ENCODE data around the gene ATG7. TPM values are rescaled to one million over a fixed set of nuclear protein-coding genes. Genes with fewer than 3 reads are reported as not detected.

Gene ATG7
- total and polyA plus RNA-seq, 2 experiments from 2014 or later: 22.2 to 22.9 TPM

DNA sequence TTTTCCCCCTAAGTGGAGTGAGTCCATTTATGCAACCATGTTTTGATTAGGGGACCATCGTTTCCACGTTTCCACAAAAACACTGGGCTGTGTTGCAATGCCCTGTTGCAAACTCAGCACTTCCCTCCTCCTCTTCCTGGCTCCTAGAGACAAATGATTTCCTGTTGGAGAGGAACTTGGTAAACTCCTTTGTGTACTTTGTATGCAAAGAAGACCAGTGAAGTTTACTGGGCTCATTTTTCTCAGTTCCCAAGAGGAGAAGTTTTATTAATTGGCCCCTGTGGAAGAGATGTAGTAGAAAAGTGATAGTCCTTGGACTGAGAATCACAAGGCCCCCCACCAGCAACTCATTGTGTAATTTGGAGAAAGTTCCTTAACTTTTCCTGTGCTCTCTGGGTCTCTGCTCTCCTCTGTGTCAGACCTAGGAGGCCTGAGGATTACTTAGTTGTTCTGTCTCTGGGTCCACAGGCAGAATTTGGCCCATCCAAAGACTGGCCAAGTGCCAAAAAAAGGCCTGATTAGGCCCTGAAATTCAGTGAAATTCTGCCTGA is 95.0 kb downstream of the ATG7 start:
- no peak overlapping the region for H3K27ac ChIP-seq
- no peaks in the 10 kb centered on the region for H3K9me3 ChIP-seq (ENCODE audit: low read depth)
- no peaks in the 10 kb centered on the region for H3K27me3 ChIP-seq
- H3K36me3 ChIP-seq: peaks cover 9% of the 10 kb centered on the region
- TF ChIP-seq, protein P1, sequence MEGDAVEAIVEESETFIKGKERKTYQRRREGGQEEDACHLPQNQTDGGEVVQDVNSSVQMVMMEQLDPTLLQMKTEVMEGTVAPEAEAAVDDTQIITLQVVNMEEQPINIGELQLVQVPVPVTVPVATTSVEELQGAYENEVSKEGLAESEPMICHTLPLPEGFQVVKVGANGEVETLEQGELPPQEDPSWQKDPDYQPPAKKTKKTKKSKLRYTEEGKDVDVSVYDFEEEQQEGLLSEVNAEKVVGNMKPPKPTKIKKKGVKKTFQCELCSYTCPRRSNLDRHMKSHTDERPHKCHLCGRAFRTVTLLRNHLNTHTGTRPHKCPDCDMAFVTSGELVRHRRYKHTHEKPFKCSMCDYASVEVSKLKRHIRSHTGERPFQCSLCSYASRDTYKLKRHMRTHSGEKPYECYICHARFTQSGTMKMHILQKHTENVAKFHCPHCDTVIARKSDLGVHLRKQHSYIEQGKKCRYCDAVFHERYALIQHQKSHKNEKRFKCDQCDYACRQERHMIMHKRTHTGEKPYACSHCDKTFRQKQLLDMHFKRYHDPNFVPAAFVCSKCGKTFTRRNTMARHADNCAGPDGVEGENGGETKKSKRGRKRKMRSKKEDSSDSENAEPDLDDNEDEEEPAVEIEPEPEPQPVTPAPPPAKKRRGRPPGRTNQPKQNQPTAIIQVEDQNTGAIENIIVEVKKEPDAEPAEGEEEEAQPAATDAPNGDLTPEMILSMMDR (IDR thresholded peaks at IDR 0.05; ENCODE audit: low read depth, low read length): no peak
- no peak overlapping the region for H3K4me3 ChIP-seq
- no peaks in the 10 kb centered on the region for H3K4me1 ChIP-seq (ENCODE audit: low read depth)
- DNase-seq (ENCODE audit: low read depth in 1 of 2, low spot score in 1 of 2): peak in 1 of 2 donors; percentile 96

DNA sequence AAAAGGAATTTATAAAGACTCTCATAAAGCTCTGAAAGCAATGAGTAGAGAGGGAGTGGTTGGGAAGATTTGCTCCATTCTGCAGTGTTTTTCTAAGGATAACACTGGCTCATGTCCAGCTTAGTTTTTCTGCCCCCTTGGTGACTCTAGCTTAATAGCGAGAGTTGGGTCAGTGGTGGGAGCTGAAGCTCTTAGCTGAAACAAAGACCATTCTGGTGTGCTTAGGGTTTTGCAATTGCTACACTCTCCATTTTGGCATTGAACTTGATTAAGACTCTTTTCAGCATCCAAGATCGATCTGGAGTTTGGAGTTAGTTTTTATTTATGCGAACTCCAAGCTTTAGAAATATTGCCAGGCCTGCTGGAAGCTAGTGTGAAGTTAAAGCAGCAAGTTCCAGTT is 98.0 kb downstream of the ATG7 start:
- DNase-seq (ENCODE audit: low read depth in 1 of 2, low spot score in 1 of 2): peak in 1 of 2 donors; percentile 70
- no peaks in the 10 kb centered on the region for H3K27me3 ChIP-seq
- H3K27ac ChIP-seq: no peak overlapping the region
- no peaks in the 10 kb centered on the region for H3K9me3 ChIP-seq (ENCODE audit: low read depth)
- H3K4me3 ChIP-seq: no peak overlapping the region
- no peaks in the 10 kb centered on the region for H3K4me1 ChIP-seq (ENCODE audit: low read depth)
- TF ChIP-seq, protein P1 (IDR thresholded peaks at IDR 0.05; ENCODE audit: low read depth, low read length): no peak
- H3K36me3 ChIP-seq: peaks cover under 1% of the 10 kb centered on the region

DNA sequence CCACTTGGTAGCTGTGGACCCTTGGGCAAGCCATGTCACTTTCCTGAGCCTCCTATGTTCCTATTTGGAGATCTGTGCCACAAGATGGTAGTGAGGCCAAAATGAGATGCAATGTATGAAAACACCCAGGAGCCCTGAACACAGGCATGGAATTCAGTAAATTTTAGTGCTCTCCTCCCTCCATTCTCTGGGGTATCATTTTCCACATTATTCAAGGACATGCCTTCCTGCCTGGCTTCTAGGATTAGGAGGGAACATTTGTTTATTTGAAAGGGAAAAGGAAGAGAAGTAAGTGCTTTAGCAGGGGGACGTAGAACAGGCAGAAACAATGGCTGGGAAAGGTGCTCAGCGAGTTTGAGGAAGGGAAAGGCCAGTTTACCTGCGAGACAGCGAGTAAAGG is 98.8 kb downstream of the ATG7 start:
- H3K4me1 ChIP-seq (ENCODE audit: low read depth): no peaks in the 10 kb centered on the region
- no peaks in the 10 kb centered on the region for H3K36me3 ChIP-seq
- TF ChIP-seq, protein P1 (IDR thresholded peaks at IDR 0.05; ENCODE audit: low read depth, low read length): no peak
- H3K9me3 ChIP-seq (ENCODE audit: low read depth): no peaks in the 10 kb centered on the region
- no peaks in the 10 kb centered on the region for H3K27me3 ChIP-seq
- no peak overlapping the region for H3K4me3 ChIP-seq
- no peak for DNase-seq (ENCODE audit: low read depth in 1 of 2, low spot score in 1 of 2)
- no peak overlapping the region for H3K27ac ChIP-seq

DNA sequence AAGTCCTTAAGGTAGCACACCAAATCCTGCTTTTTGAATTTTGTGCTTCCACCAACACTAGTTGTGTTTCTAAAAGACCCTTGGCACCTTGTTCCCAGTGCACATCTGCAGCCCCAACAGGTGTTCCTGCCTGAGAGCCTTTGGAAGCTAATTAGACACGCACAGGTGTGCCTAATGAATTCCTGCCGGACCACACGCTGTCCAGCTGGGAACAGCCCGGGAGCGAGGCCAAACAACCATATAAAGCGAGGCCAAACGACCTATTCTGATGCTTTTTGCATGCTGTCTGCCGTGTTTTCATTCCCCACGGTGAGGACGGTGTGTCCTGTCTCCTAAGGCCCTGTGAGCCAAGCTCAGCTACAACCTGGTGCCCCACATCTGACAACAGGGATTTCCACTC is 99.5 kb downstream of the ATG7 start:
- H3K27me3 ChIP-seq: no peaks in the 10 kb centered on the region
- no peak for DNase-seq (ENCODE audit: low read depth in 1 of 2, low spot score in 1 of 2)
- TF ChIP-seq, protein P1 (IDR thresholded peaks at IDR 0.05; ENCODE audit: low read depth, low read length): no peak
- no peaks in the 10 kb centered on the region for H3K4me1 ChIP-seq (ENCODE audit: low read depth)
- H3K27ac ChIP-seq: no peak overlapping the region
- no peaks in the 10 kb centered on the region for H3K36me3 ChIP-seq
- no peaks in the 10 kb centered on the region for H3K9me3 ChIP-seq (ENCODE audit: low read depth)
- H3K4me3 ChIP-seq: no peak overlapping the region

DNA sequence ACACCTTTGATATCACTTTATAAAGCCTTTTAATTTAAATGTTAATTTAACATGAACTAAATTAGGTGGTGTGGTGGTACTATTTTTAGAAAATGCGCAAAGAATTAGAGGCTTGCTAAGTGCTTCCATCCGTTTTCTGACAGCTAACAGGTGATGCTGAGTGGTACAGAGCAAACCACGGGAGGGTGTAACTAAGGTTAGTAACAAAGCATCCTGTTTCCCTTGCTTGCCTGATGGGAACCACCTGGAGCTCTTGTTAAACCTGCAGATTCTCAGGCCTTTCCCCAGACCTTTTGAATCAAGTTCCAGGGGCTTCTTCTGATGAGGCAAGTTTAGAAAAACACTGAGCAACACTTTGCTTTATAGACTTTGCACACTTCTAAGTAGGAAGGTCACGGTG is 101.0 kb downstream of the ATG7 start:
- H3K36me3 ChIP-seq: no peaks in the 10 kb centered on the region
- TF ChIP-seq, protein P1 (IDR thresholded peaks at IDR 0.05; ENCODE audit: low read depth, low read length): no peak
- no peaks in the 10 kb centered on the region for H3K4me1 ChIP-seq (ENCODE audit: low read depth)
- no peak overlapping the region for H3K27ac ChIP-seq
- no peak overlapping the region for H3K4me3 ChIP-seq
- DNase-seq (ENCODE audit: low read depth in 1 of 2, low spot score in 1 of 2): no peak
- no peaks in the 10 kb centered on the region for H3K9me3 ChIP-seq (ENCODE audit: low read depth)
- H3K27me3 ChIP-seq: no peaks in the 10 kb centered on the region

All from cardiac muscle cell (in vitro differentiated cells and primary cell).